OCI-LY7 (cell line): ENCODE data around the gene HSPD1.

Experiments used
- CTCF ChIP-seq: fragments of 200-600 bp; sonication (generic); conservative IDR thresholded peaks from 2 replicates; pipeline ENCODE4 v1.5.1; 2014; ENCODE audit warnings: mild to moderate bottlenecking, antibody characterized with exemption, low read length, moderate library complexity, mixed read lengths
- EZH2phosphoT487 ChIP-seq: fragments of 200-600 bp; sonication (generic); IDR thresholded peaks from 2 replicates; pipeline ENCODE4 v1.6.1; 2018; ENCODE audit warnings: low read depth, borderline replicate concordance, mild to moderate bottlenecking, mixed run types, antibody characterized with exemption, low read length, moderate library complexity, mixed read lengths

- TF ChIP-seq CTCF: no peak
- TF ChIP-seq EZH2phosphoT487: no peak
Measured at GRCh38 chr2:197515315-197515738, 15.7 kb upstream of the HSPD1 start.
